ENCODE measurements around the gene PTPN7. TPM values are rescaled to one million over a fixed set of nuclear protein-coding genes. Genes with fewer than 3 reads are reported as not detected.

Gene PTPN7
- total RNA-seq, 1 donor from 2014 or later, result 0.29 TPM

GRCh38 chr1:202158810-202159533, 1.4 kb downstream of the PTPN7 start:
- H3K9me3 Mint-ChIP-seq, result no peaks in the 10 kb centered on the region
- TF ChIP-seq, protein P1, sequence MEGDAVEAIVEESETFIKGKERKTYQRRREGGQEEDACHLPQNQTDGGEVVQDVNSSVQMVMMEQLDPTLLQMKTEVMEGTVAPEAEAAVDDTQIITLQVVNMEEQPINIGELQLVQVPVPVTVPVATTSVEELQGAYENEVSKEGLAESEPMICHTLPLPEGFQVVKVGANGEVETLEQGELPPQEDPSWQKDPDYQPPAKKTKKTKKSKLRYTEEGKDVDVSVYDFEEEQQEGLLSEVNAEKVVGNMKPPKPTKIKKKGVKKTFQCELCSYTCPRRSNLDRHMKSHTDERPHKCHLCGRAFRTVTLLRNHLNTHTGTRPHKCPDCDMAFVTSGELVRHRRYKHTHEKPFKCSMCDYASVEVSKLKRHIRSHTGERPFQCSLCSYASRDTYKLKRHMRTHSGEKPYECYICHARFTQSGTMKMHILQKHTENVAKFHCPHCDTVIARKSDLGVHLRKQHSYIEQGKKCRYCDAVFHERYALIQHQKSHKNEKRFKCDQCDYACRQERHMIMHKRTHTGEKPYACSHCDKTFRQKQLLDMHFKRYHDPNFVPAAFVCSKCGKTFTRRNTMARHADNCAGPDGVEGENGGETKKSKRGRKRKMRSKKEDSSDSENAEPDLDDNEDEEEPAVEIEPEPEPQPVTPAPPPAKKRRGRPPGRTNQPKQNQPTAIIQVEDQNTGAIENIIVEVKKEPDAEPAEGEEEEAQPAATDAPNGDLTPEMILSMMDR (conservative IDR thresholded peaks at IDR 0.05), result no peak
- H3K4me3 Mint-ChIP-seq, result no peak overlapping the region
- H3K36me3 Mint-ChIP-seq, result no peaks in the 10 kb centered on the region
- H3K27ac Mint-ChIP-seq, result no peak overlapping the region
- no peak for DNase-seq (ENCODE audit: extremely low spot score, unreplicated experiment)
- peaks cover 5% of the 10 kb centered on the region for H3K27me3 Mint-ChIP-seq
- H3K4me1 Mint-ChIP-seq (ENCODE audit: unreplicated experiment), result peaks cover 19% of the 10 kb centered on the region

DNA sequence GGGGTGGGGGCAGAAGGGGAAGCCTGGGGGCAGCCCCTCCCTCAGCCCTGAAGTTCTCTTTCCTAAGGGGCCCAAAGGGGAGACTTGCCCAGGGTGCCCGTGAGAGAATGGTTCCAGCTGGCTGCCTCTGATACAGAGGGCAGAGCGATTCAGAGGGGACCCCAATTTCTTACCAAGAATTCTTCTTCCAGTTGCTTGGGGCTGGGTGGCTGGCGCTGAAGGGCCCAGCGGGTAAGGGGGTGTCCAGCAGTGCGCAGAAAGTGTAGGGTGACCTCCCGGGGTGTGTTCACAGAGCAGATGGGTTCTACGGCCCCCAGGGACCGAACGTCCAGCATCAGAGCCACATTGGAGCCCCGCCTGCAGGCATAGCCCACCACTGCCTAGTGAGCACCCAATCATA, 2.5 kb downstream of the PTPN7 start:
- peaks cover 19% of the 10 kb centered on the region for H3K4me1 Mint-ChIP-seq (ENCODE audit: unreplicated experiment)
- no peaks in the 10 kb centered on the region for H3K9me3 Mint-ChIP-seq
- H3K4me3 Mint-ChIP-seq, result no peak overlapping the region
- H3K27me3 Mint-ChIP-seq, result peaks cover 5% of the 10 kb centered on the region
- no peaks in the 10 kb centered on the region for H3K36me3 Mint-ChIP-seq
- H3K27ac Mint-ChIP-seq, result no peak overlapping the region
- TF ChIP-seq, protein P1 (conservative IDR thresholded peaks at IDR 0.05), result no peak
- no peak for DNase-seq (ENCODE audit: extremely low spot score, unreplicated experiment)

GRCh38 chr1:202156590-202156989, 3.8 kb downstream of the PTPN7 start:
- Mint-ChIP-seq H3K9me3 (no peaks in the 10 kb centered on the region), H3K4me3 (no peak overlapping the region), H3K4me1 (ENCODE audit: unreplicated experiment) (peaks cover 14% of the 10 kb centered on the region), H3K27ac (no peak overlapping the region), H3K27me3 (peaks cover 5% of the 10 kb centered on the region), H3K36me3 (no peaks in the 10 kb centered on the region)
- DNase-seq (ENCODE audit: extremely low spot score, unreplicated experiment), result no peak
- TF ChIP-seq, protein P1 (conservative IDR thresholded peaks at IDR 0.05), result no peak

- H3K27me3 Mint-ChIP-seq, result peaks cover 5% of the 10 kb centered on the region
- H3K27ac Mint-ChIP-seq, result no peak overlapping the region
- H3K9me3 Mint-ChIP-seq, result no peaks in the 10 kb centered on the region
- TF ChIP-seq, protein P1 (conservative IDR thresholded peaks at IDR 0.05), result no peak
- H3K36me3 Mint-ChIP-seq, result no peaks in the 10 kb centered on the region
- H3K4me3 Mint-ChIP-seq, result no peak overlapping the region
- no peak for DNase-seq (ENCODE audit: extremely low spot score, unreplicated experiment)
- H3K4me1 Mint-ChIP-seq (ENCODE audit: unreplicated experiment), result peaks cover 16% of the 10 kb centered on the region
Observed at GRCh38 chr1:202155478-202156021, 4.9 kb downstream of the PTPN7 start.

DNA sequence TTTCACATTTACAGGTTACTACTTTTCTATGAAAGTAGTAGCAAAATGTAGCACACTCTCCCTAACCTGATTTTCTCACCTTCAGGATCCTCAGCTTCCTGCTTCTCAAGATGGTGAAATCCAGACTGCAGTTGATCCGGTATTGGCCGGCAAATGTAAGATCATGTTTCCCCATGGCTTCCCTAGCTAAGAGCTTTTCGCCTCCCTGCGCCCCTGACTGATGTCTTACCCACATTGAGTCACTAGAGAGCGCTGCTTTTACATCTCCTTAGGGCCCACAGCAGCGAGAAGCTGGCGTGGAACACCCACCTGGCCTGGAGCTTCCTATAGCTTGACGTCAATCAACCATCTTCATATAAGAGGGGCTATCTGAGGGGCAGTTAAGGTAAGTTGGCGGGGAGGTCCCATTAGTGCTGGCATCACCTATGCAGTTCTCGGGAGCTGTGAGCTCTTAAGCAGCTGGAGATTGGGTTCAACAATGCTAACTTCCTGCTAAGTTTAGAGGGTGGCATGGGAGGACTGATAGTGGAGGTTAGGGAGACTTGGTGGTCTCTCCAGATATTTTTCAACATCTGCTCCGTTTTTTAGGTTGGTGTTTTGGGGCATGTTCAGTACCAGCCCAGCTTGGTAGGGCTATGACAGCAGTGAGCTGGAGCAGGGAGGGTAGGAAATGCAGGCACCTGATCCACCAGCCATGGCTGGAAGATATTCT, 5.5 kb downstream of the PTPN7 start:
- peaks cover 16% of the 10 kb centered on the region for H3K4me1 Mint-ChIP-seq (ENCODE audit: unreplicated experiment)
- no peak overlapping the region for H3K4me3 Mint-ChIP-seq
- no peak overlapping the region for H3K27ac Mint-ChIP-seq
- no peak for DNase-seq (ENCODE audit: extremely low spot score, unreplicated experiment)
- TF ChIP-seq, protein P1 (conservative IDR thresholded peaks at IDR 0.05), result peak; percentile 70
- H3K9me3 Mint-ChIP-seq, result no peaks in the 10 kb centered on the region
- peaks cover 5% of the 10 kb centered on the region for H3K27me3 Mint-ChIP-seq
- H3K36me3 Mint-ChIP-seq, result no peaks in the 10 kb centered on the region
